Motor neuron (in vitro differentiated cells): Measurements from ENCODE around the gene RGL2. TPM values are rescaled to one million over a fixed set of nuclear protein-coding genes. Genes with fewer than 3 reads are reported as not detected.
"Not testable (repeated sequence)": the region's sequence is repeated elsewhere in the genome, so short reads cannot be mapped to it uniquely, and the experiment has no call there.

Source experiments
- ATAC-seq, 8 experiments: fragments of 200-7000 bp; cut with Tn5 transposase; replicated peaks in 6 of 8; 2 replicates each; pipeline ENCODE4 v1.8.0; 2021; ENCODE audit warnings: mild to moderate bottlenecking in 8 of 8, moderate library complexity in 8 of 8
- H3K27ac ChIP-seq, 2 donors: fragments of 250-450 bp; sonication (Bioruptor Pico); 2 replicates each; pipeline ENCODE4 v1.9.0; 2021; ENCODE audit warnings: antibody characterized with exemption in 2 of 2, mild to moderate bottlenecking in 2 of 2, moderate library complexity in 1 of 2
- H3K4me1 ChIP-seq, 2 donors: fragments of 250-450 bp; sonication (Bioruptor Pico); replicated peaks in 1 of 2; 2 replicates each; pipeline ENCODE4 v1.6.1; 2021; ENCODE audit warnings: antibody characterized with exemption in 2 of 2, mild to moderate bottlenecking in 2 of 2, moderate library complexity in 1 of 2
- H3K4me3 ChIP-seq, 5 donors: fragments of 250-450 bp; sonication (Bioruptor Pico); 2 replicates each; pipeline ENCODE4 v1.9.0; 2021; ENCODE audit warnings: antibody characterized with exemption in 5 of 5, mild to moderate bottlenecking in 5 of 5, moderate library complexity in 4 of 5
- WGBS, 10 experiments: fragments of 450-650 bp; shearing (Covaris generic); methylation state at CpG; one replicate each; pipeline ENCODE4 v1.0.0; 2022; 5-methylcytosine and 5-hydroxymethylcytosine counted together
- in situ Hi-C, 9 experiments: fragments of 400-800 bp; cut with MboI; loops; one replicate each; pipeline ENCODE4 v1.15.0; 2021; ENCODE audit warnings: low sequenced_read_pairs in 9 of 9, low pct_unique_long_range_greater_than_20kb in 2 of 9; ENCODE audit not compliant: unreplicated experiment in 9 of 9
- total RNA-seq, 8 experiments: library from RNA; unstranded; fragments of 300-600 nt; gene quantifications; 2 replicates each; pipeline versions ENCODE4 v1.2.3 to v1.2.4, GENCODE V29; 2022

The RGL2 gene, protein sequence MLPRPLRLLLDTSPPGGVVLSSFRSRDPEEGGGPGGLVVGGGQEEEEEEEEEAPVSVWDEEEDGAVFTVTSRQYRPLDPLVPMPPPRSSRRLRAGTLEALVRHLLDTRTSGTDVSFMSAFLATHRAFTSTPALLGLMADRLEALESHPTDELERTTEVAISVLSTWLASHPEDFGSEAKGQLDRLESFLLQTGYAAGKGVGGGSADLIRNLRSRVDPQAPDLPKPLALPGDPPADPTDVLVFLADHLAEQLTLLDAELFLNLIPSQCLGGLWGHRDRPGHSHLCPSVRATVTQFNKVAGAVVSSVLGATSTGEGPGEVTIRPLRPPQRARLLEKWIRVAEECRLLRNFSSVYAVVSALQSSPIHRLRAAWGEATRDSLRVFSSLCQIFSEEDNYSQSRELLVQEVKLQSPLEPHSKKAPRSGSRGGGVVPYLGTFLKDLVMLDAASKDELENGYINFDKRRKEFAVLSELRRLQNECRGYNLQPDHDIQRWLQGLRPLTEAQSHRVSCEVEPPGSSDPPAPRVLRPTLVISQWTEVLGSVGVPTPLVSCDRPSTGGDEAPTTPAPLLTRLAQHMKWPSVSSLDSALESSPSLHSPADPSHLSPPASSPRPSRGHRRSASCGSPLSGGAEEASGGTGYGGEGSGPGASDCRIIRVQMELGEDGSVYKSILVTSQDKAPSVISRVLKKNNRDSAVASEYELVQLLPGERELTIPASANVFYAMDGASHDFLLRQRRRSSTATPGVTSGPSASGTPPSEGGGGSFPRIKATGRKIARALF
- 10 to 100 TPM; 11.4 to 80.6 (median 27.8) TPM for total RNA-seq

DNA sequence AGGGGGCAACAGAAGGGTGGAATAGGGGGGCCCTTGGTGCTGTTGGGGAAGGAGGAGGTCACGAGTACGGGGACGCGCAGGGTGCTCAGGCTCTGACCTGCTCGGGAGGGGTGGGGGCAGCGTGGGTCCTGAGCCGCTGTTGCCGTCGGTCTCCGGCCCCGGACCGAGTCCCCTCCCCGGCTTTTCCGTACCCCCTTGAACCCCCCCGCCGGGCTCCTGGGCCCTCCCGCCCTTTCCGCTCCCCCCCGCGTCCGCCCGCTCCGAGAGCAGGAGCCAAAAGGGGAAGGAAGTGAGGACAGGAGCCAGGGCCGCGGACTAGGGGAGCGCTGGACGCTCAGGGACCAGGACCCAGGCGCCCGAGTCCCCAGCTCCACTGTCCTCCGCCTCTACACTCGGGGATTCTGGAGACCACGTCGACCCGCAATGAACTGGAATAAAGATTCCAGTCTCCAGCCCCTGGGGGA is at the start of gene RGL2:
Gene RGL2, minus strand, starts transcription at position 170 of the 464 bp plus-strand sequence. CDS start 332 bp downstream, outside the sequence.
- in situ Hi-C loops: no loop called here
- no CpG with 5 or more reads among the region's 34 CpGs for WGBS, 10 experiments
- Histone ChIP-seq H3K4me3 (peak within 1 kb of the TSS; percentile 51 to 96 (median 74)), H3K4me1 (peaks cover 7 to 17% of the 10 kb centered on the region in 2 donors), H3K27ac (peak within 1 kb of the TSS; percentile 92 to 96)
- ATAC-seq: peak; percentile 9 to 54 (median 42)

DNA sequence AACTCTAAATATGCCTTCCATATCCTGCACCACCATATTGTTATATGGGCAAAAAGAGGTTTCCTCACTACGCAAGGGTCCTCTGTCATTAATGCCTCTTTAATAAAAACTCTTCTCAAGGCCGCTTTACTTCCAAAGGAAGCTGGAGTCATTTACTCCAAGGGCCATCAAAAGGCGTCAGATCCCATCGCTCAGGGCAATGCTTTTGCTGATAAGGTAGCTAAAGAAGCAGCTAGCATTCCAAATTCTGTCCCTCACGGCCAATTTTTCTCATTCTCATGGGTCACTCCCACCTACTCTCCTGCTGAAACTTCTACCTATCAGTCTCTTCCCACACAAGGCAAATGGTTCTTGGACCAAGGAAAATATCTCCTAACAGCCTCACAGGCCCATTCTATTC is 49.1 kb upstream of the RGL2 start:
- peaks cover 4 to 5% of the 10 kb centered on the region in 2 donors for H3K4me1 ChIP-seq
- no peak overlapping the region for H3K4me3 ChIP-seq
- in situ Hi-C loops: no loop called here
- WGBS, 10 experiments: 50 to 100% (median 96%) methylated on average over 1 to 5 of the region's 5 CpGs
- ATAC-seq: no peak
- H3K27ac ChIP-seq: no peak overlapping the region

DNA sequence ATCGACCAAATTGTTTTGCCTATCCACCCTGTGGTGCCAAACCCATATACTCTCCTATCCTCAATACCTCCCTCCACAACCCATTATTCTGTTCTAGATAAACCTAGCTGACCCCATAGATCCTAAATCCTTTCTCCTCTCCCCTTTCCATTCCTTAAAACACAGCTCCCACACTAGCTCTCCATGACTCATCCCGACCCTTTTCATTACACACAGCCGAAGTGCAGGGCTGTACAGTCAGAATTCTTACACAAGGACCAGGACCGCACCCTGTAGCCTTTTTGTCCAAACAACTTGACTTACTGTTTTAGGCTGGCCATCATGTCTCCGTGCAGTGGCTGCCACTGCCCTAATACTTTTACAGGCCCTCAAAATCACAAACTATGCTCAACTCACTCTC is 48.2 kb upstream of the RGL2 start:
- H3K27ac ChIP-seq, H3K4me1 ChIP-seq, ATAC-seq, H3K4me3 ChIP-seq, in situ Hi-C loops: not testable (repeated sequence)
- 31 to 100% (median 70%) methylated on average over 1 to 4 of the region's 5 CpGs; no CpG with 5 or more reads in 1 of the 10 experiments for WGBS, 10 experiments

DNA sequence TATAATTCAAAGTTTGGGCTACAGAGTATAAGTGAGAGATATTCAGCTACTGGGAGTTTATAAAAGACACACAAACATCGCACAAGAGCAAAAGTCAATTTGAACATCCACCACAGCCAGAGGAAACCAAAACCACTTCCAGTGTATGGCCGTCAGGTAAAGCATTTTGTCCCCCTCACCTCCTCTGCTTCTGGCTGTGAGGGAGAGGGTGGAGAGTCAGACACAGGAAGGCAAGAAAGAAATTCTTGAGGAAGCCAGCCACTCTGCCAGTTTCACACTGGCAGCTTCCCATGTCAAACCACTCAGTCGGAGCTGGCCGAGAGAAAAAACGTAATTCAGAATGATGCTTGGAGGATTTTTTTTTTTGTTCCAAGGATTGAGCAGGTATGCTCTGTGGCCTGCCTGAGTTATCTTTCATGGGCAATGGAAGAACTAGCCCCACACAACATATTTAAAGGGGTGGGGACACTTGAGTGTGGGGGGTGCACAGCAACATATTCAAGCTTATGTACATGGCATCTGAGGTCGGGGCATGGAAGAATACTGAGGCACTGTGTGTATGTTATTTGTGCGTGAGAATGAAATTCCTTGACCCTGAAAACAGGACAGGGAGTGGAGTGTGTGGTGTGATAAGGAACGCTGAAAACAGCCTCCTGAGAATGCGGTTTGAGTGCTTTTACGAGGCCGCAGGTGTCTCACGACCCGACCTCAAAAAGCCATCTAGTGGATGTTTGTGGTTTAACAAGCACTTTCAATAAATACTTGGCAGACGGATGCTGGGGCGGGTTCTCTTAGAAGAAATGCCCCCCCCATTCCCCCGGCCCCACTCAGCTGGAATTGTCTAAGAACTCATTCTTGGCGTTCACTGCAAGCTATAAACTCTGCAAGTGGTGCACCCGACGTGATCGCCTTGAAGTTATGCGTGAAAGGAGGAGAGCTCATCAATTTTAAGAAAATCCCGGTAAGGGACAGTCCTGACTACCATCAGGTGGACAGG is 46.3 kb upstream of the RGL2 start:
- Histone ChIP-seq H3K27ac (no peak overlapping the region), H3K4me3 (peak overlapping the region in 1 of 5 donors; percentile 10), H3K4me1 (peaks cover 4 to 5% of the 10 kb centered on the region in 2 donors)
- 7 to 70% (median 29%) methylated on average over 3 to 17 of the region's 22 CpGs for WGBS, 10 experiments
- peak; percentile 36 to 78 (median 55) for ATAC-seq
- in situ Hi-C loops: no loop called here

DNA sequence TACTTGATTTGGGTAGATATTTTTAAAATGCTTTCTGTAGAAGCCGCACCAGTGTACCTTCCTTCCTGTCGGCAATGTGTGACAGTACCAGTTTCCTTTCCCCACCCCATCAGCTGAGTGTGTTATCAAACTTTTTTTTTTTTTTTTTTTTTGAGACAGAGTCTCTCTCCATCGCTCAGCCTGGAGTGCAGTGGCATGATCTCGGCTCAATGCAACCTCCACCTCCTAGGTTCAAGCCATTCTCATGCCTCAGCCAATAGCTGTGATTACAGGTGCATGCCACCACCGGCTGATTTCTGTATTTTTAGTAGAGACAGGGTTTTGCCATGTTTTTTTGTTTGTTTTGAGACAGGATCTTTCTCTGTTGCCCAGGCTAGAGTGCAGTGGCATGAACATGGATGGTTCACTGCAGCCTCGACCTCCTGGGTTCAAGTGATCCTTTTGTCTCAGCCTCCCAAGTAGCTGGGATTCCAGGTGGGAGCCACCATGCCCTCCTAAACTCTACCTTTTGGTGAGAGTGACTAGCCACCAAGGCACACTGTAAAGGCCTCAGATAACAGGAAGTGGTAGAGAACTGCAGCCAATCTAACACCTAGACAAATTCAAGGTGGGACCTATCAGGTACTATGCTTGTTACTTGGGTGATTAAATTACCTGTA is 45.3 kb upstream of the RGL2 start:
- Histone ChIP-seq H3K27ac (no peak overlapping the region), H3K4me1 (peaks cover 4 to 5% of the 10 kb centered on the region in 2 donors), H3K4me3 (no peak overlapping the region)
- 20 to 94% (median 80%) methylated on average over 1 to 6 of the region's 6 CpGs; no CpG with 5 or more reads in 1 of the 10 experiments for WGBS, 10 experiments
- in situ Hi-C loops: no loop called here
- ATAC-seq: no peak

DNA sequence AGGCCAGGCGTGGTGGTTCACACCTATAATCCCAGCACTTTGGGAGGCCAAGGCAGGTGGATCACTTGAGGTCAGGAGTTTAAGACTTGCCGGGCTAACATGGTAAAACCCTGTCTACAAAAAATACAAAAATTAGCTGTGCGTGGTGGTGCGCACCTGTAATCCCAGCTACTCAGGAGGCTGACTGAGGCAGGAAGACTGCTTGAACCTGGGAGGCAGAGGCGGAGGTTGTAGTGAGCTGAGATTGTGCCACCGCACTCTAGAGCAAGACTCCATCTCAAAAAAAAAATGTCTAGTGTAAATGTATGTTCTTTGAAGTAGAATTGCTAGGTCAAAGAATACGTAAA is 44.8 kb upstream of the RGL2 start:
- H3K4me3 ChIP-seq, H3K27ac ChIP-seq, H3K4me1 ChIP-seq, in situ Hi-C loops, ATAC-seq: not testable (repeated sequence)
- 80 to 100% (median 97%) methylated on average over 1 to 7 of the region's 7 CpGs for WGBS, 10 experiments

DNA sequence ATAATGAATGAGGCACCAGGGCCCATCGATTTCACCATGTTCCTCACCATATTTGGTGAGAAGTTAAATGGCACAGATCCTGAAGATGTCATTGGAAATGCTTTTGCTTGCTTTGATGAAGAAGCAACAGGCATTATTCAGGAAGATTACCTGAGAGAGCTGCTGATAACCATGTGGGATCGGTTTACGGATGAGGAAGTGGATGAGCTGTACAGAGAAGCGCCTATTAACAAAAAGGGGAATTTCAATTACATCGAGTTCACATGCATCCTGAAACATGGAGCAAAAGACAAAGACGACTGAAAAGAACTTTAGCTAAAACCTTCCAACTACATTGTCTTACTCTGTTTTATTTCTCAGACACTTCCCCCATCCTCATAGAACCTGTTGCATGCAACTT is 40.5 kb upstream of the RGL2 start:
- in situ Hi-C loops: no loop called here

DNA sequence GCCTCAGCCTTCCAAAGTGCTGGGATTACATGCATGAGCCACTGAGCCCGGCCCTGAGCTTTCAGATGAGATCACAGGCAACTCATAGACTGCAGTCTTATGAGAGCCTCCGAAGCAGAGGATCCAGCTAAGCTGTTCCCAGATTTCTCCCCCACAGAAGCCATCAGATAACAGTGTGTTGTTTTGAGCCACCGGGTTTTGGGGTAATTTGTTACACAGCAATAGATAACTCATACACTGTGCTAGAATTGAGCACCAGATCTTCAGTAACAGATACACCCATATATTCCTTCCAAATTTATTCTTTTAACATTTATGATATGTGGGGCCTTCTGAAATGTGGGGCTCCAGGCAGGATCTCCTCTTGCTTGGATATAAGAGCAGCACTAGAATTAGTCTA is 37.8 kb upstream of the RGL2 start:
- no peak for ATAC-seq
- no peaks in the 10 kb centered on the region for H3K4me1 ChIP-seq
- WGBS, 10 experiments: 60 to 100% (median 82%) methylated on average over 1 to 3 of the region's 3 CpGs; no CpG with 5 or more reads in 4 of the 10 experiments
- in situ Hi-C loops: no loop called here
- no peak overlapping the region for H3K27ac ChIP-seq
- H3K4me3 ChIP-seq: no peak overlapping the region

More for the DNA sequence above, 40.5 kb upstream of the RGL2 start:
- no peak overlapping the region for H3K4me3 ChIP-seq
- no peak overlapping the region for H3K27ac ChIP-seq
- WGBS, 10 experiments: 60 to 98% (median 81%) methylated on average over 3 to 6 of the region's 6 CpGs
- ATAC-seq: no peak
- no peaks in the 10 kb centered on the region for H3K4me1 ChIP-seq

DNA sequence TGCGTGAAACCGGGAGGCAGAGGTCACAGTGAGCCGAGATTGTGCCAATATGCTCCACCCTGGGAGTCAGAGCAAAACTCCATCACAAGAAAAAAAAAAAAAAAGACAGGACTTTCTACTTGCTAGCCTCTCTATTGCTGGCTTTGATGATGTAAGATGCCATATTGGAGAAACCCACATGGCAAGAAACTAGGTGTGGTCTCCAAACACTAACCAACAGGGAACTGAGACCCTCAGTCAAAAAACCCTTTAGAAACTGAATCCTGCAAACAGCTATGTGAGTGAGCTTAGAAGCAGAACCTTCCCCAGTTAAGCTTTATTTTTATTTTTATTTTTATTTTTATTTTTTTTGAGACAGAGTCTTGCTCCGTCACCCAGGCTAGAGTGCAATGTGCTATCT is 37.2 kb upstream of the RGL2 start:
- in situ Hi-C loops: no loop called here

DNA sequence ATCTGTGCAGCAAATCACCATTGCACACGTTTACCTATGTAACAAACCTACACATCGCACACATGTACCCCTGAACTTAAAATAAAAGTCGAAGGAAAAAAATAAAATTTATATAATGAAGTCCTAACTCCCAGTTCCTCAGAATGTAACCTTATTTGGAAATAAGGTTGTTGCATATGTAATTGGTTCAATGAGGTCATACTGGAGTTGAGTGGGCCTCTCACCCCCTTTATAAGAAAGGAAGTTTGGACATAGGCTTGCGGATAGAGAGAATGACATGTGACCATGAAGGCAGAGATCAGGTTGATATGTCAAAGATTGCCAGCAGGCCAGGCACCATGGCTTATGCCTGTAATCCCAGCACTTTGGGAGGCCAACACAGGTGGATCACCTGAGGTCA is 34.9 kb upstream of the RGL2 start:
- Histone ChIP-seq H3K4me3 (no peak overlapping the region), H3K4me1 (no peaks in the 10 kb centered on the region), H3K27ac (no peak overlapping the region)
- in situ Hi-C loops: no loop called here
- 78 to 100% (median 87%) methylated on average over 2 to 4 of the region's 4 CpGs; no CpG with 5 or more reads in 2 of the 10 experiments for WGBS, 10 experiments
- ATAC-seq: no peak

More for the DNA sequence above, 37.2 kb upstream of the RGL2 start:
- Histone ChIP-seq H3K27ac (no peak overlapping the region), H3K4me3 (no peak overlapping the region), H3K4me1 (no peaks in the 10 kb centered on the region)
- WGBS, 10 experiments: 87 to 100% (median 100%) methylated on average over 1 to 4 of the region's 4 CpGs; no CpG with 5 or more reads in 3 of the 10 experiments
- ATAC-seq: no peak

DNA sequence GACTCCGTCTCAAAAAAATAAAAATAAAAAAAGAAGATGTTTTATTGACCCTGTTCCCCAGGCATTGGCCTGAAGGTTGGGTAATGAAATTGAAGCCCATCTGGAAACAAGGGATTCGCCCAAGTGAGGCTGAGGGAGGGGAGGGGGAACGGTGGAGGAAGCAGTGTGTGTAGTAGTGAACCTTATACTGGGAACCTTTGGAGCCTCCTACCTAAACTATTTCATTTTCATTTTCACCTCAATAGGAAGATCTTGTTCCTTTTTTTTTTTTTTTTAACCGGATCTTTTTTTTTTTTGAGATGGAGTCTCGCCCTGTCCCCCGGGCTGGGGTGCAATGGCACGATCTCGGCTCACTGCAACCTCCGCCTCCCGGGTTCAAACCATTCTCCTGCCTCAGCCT is 32.0 kb upstream of the RGL2 start:
- in situ Hi-C loops: no loop called here
- no peak overlapping the region for H3K4me3 ChIP-seq

DNA sequence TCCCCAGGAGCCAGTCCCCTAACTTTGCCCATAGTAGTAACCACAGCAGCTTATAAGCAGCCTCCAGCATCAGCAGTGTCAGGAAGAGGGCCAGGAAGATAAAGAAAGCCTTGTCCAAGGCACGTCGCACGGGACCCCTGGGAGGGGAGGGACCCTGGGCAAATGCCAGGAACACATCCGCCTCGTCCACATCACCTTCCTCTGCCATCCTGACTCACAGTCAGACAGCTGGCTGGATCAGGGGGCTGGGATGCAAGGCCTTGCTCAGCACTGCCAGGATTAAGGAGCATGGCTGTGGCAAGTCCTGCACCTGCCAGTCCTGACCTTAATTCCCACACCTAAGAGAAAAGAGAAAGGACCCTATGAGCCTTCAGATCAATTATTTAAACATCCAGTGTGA is 30.3 kb upstream of the RGL2 start:
- Histone ChIP-seq H3K4me1 (peaks cover 2 to 3% of the 10 kb centered on the region in 2 donors), H3K27ac (no peak overlapping the region), H3K4me3 (no peak overlapping the region)
- 10 to 83% (median 20%) methylated on average over 1 to 5 of the region's 5 CpGs; no CpG with 5 or more reads in 5 of the 10 experiments for WGBS, 10 experiments
- ATAC-seq: no peak
- in situ Hi-C loops: no loop called here

More for the DNA sequence above, 32.0 kb upstream of the RGL2 start:
- WGBS, 10 experiments: 57 to 95% (median 91%) methylated on average over 1 to 7 of the region's 10 CpGs; no CpG with 5 or more reads in 2 of the 10 experiments
- H3K27ac ChIP-seq: no peak overlapping the region
- H3K4me1 ChIP-seq: no peaks in the 10 kb centered on the region
- ATAC-seq: no peak
